ENCODE results near the gene PBX2. TPM values are rescaled to one million over a fixed set of nuclear protein-coding genes. Genes with fewer than 3 reads are reported as not detected.

The PBX2 gene
- total RNA-seq, 1 experiment from 2014 or later, result 176 TPM

GRCh38 chr6:32177788-32178546, 12.0 kb downstream of the PBX2 start, which contains the start of gene RNF5:
TSS of gene RNF5 (plus strand) at chr6:32178405. CDS start at chr6:32178512, 107 bp downstream.
- peaks cover 22% of the 10 kb centered on the region for H3K23me2 ChIP-seq (ENCODE audit: insufficient read length, low read depth, low read length, poor library complexity, severe bottlenecking)
- peak within 1 kb of the TSS; percentile 90 for H3K18ac ChIP-seq (ENCODE audit: insufficient read length, low read depth, low read length)
- no peak within 1 kb of the TSS for H4K91ac ChIP-seq (ENCODE audit: insufficient read length, low read depth, low read length)
- no peak within 1 kb of the TSS for H4K8ac ChIP-seq (replicated peaks; ENCODE audit: insufficient read length, low read depth, low read length)
- peak; percentile 98 for DNase-seq
- peak within 1 kb of the TSS; percentile 93 for H2BK120ac ChIP-seq (ENCODE audit: low read depth, low read length, poor library complexity, severe bottlenecking)
- H3K9me3 ChIP-seq (ENCODE audit: control insufficient read depth, low read depth, low read length), result no peaks in the 10 kb centered on the region
- H4K20me1 ChIP-seq (ENCODE audit: control insufficient read depth, insufficient read depth, insufficient read length), result no peaks in the 10 kb centered on the region
- H3K79me2 ChIP-seq (ENCODE audit: insufficient read depth, low read length), result peaks cover 20% of the 10 kb centered on the region; the same call in 1 of the 2 replicates
- H3K14ac ChIP-seq (ENCODE audit: insufficient read depth, low read length), result peak within 1 kb of the TSS; percentile 86; the same call in 1 of the 2 replicates
- no peaks in the 10 kb centered on the region for H3K79me1 ChIP-seq (ENCODE audit: insufficient read depth, low read depth, low read length, poor library complexity, severe bottlenecking)
- H3K36me3 Mint-ChIP-seq (ENCODE audit: insufficient read depth in 1 of 3, low read depth in 3 of 3), result peaks cover 22 to 43% (median 42%) of the 10 kb centered on the region in 3 experiments
- WGBS (ENCODE audit: extremely low coverage, insufficient read length, low lambda C conversion rate), result no CpG with 5 or more reads among the region's 33 CpGs
- H3K27me3 Mint-ChIP-seq (ENCODE audit: low read depth), result no peaks in the 10 kb centered on the region; the same call in 1 of the 2 replicates
- peaks cover 7% of the 10 kb centered on the region for H3K4me1 ChIP-seq (ENCODE audit: insufficient read depth, low read length)
- H3K27ac ChIP-seq (ENCODE audit: insufficient read length, low read depth, low read length), result peak within 1 kb of the TSS; percentile 68
- peak within 1 kb of the TSS; percentile 43; the same call in 1 of the 2 replicates for H3K4ac ChIP-seq (ENCODE audit: low read depth, low read length)
- H3K4me2 ChIP-seq (ENCODE audit: insufficient read depth, insufficient read length, low read length), result peak within 1 kb of the TSS; percentile 83
- H3T11ph ChIP-seq (ENCODE audit: low read length), result no peak within 1 kb of the TSS
- H2AFZ ChIP-seq (ENCODE audit: low read length), result no peak within 1 kb of the TSS
- H2BK12ac ChIP-seq (ENCODE audit: insufficient read length, low read depth, low read length), result no peak within 1 kb of the TSS
- H2BK20ac ChIP-seq (ENCODE audit: low read depth, low read length, poor library complexity, severe bottlenecking), result no peak within 1 kb of the TSS
- H4K5ac ChIP-seq (ENCODE audit: insufficient read length, low read depth, low read length), result peak within 1 kb of the TSS; percentile 28
- H2BK15ac ChIP-seq (ENCODE audit: low read depth, low read length), result no peak within 1 kb of the TSS
- peaks cover 42 to 43% of the 10 kb centered on the region in 2 experiments for H3K4me1 Mint-ChIP-seq
- peak within 1 kb of the TSS; percentile 83 to 86 for H3K4me3 Mint-ChIP-seq
- H2BK5ac ChIP-seq (ENCODE audit: insufficient read length, low read length), result no peak within 1 kb of the TSS
- no peaks in the 10 kb centered on the region; a peak in 1 of 5 replicates for H3K9me3 Mint-ChIP-seq
- H3K56ac ChIP-seq (ENCODE audit: insufficient read length, low read depth, low read length), result no peak within 1 kb of the TSS
- TF ChIP-seq, protein P1, sequence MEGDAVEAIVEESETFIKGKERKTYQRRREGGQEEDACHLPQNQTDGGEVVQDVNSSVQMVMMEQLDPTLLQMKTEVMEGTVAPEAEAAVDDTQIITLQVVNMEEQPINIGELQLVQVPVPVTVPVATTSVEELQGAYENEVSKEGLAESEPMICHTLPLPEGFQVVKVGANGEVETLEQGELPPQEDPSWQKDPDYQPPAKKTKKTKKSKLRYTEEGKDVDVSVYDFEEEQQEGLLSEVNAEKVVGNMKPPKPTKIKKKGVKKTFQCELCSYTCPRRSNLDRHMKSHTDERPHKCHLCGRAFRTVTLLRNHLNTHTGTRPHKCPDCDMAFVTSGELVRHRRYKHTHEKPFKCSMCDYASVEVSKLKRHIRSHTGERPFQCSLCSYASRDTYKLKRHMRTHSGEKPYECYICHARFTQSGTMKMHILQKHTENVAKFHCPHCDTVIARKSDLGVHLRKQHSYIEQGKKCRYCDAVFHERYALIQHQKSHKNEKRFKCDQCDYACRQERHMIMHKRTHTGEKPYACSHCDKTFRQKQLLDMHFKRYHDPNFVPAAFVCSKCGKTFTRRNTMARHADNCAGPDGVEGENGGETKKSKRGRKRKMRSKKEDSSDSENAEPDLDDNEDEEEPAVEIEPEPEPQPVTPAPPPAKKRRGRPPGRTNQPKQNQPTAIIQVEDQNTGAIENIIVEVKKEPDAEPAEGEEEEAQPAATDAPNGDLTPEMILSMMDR (conservative IDR thresholded peaks at IDR 0.05), result no peak
- no peak within 1 kb of the TSS for H3K23ac ChIP-seq (ENCODE audit: insufficient read length, low read depth, low read length)
- H3K27ac Mint-ChIP-seq, result peak within 1 kb of the TSS; percentile 98
- no peak within 1 kb of the TSS for H2AK5ac ChIP-seq (ENCODE audit: insufficient read length, low read length)
- no peaks in the 10 kb centered on the region for H3K27me3 ChIP-seq (ENCODE audit: insufficient read depth, low read length)
- H3K9ac ChIP-seq (ENCODE audit: extremely low read depth, insufficient read length, low read length), result peak within 1 kb of the TSS; percentile 83
